Activated CD4-positive, alpha-beta T cell treated with anti-CD3 and anti-CD28 coated beads, Interleukin-2, amount 10 ng/mL, durations not matched to agents 7 days and 5 days (primary cell): ENCODE results near the gene TEX28. TPM values are rescaled to one million over a fixed set of nuclear protein-coding genes. Genes with fewer than 3 reads are reported as not detected.

Experiments
- CTCF ChIA-PET: fragments of 350-600 bp; sonication (Branson Sonifier 250); formaldehyde crosslinking; loops from one replicate; lab custom pipeline; 2021; ENCODE audit warnings: antibody characterized with exemption; lab: Charles Lee
- POLR2A ChIA-PET: fragments of 350-600 bp; sonication (Branson Sonifier 250); formaldehyde crosslinking; loops from one replicate; lab custom pipeline; 2021; ENCODE audit warnings: antibody characterized with exemption; lab: Charles Lee
- DNase-seq: peaks from one replicate; pipeline ENCODE4 v3.0.0-alpha.2; 2020
- H3K27ac Mint-ChIP-seq: one replicate; pipeline ENCODE4 v1.8.0; 2021; ENCODE audit warnings: mild to moderate bottlenecking, moderate library complexity, mixed read lengths
- H3K27me3 Mint-ChIP-seq: one replicate; pipeline ENCODE4 v1.8.0; 2021; ENCODE audit warnings: mixed read lengths
- H3K36me3 Mint-ChIP-seq: one replicate; pipeline ENCODE4 v1.8.0; 2021; ENCODE audit warnings: low read depth, mixed read lengths
- H3K4me1 Mint-ChIP-seq: one replicate; pipeline ENCODE4 v1.8.0; 2021; ENCODE audit warnings: mixed read lengths
- H3K4me3 Mint-ChIP-seq: one replicate; pipeline ENCODE4 v1.8.0; 2021; ENCODE audit warnings: mild to moderate bottlenecking, moderate library complexity, mixed read lengths
- H3K9me3 Mint-ChIP-seq: one replicate; pipeline ENCODE4 v1.8.0; 2021; ENCODE audit warnings: mixed read lengths
- total RNA-seq, 2 experiments: library from RNA; stranded (reverse); gene quantifications; one replicate each; pipeline ENCODE4 v1.2.3, GENCODE V29; 2021

Gene TEX28
- total RNA-seq, 2 experiments from 2014 or later, result not detected

DNA sequence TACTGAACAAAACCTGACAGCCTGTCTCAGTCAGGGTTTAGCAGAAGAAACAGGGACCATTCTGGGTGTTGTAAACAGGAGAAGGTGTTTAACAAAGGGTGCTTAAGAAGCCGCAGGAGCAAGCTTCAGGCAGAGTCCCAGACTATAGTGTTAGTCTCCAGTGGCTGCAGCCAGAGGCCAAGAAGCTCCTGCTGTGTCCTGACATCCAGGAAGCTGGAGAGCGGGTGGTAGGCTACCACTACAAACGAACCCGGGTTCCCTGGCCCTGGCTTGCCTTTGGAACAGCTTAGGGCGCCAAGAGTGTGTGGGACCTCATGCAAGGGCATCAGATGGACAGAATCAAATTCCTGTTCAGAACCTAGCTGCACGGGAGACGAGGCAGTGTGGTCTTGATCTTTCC is 28.6 kb upstream of the TEX28 start:
- Mint-ChIP-seq H3K4me3 (no peak overlapping the region), H3K9me3 (no peaks in the 10 kb centered on the region), H3K27ac (no peak overlapping the region), H3K27me3 (no peaks in the 10 kb centered on the region), H3K36me3 (no peaks in the 10 kb centered on the region), H3K4me1 (peaks cover 55% of the 10 kb centered on the region)
- ChIA-PET CTCF (interaction anchor here (1.6 kb wide), 1 partner anchor 211 kb away, joined by 4 read pairs; no protein-coding TSS in a partner anchor), POLR2A (no interaction called here)
- DNase-seq, result no peak

DNA sequence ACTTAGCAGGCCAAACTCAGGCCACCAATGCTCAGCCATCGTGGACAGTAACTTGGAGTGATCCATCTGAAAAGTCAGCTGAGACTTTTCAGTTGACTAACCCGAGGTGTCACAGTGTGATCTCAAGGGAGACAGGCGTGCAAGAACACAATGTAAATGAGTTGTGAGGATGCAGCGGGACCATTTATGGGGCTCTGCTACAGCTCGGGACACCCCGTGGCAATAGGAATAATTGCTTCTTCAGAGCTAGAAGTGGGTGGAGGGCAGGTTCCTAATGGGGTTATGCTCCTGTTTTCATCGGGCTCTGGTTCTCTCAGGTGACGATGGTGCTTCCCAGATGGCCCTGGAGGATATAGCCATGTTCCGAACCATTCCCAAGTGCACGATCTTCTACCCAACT is 28.0 kb upstream of the TEX28 start:
- DNase-seq, result no peak
- ChIA-PET CTCF (interaction anchor here (1.6 to 2.1 kb wide), 2 partner anchors 15 to 211 kb away, joined by 4 to 5 read pairs; no protein-coding TSS in a partner anchor), POLR2A (no interaction called here)
- H3K36me3 Mint-ChIP-seq, result no peaks in the 10 kb centered on the region
- H3K4me3 Mint-ChIP-seq, result no peak overlapping the region
- peaks cover 53% of the 10 kb centered on the region for H3K4me1 Mint-ChIP-seq
- no peaks in the 10 kb centered on the region for H3K27me3 Mint-ChIP-seq
- no peak overlapping the region for H3K27ac Mint-ChIP-seq
- H3K9me3 Mint-ChIP-seq, result no peaks in the 10 kb centered on the region

DNA sequence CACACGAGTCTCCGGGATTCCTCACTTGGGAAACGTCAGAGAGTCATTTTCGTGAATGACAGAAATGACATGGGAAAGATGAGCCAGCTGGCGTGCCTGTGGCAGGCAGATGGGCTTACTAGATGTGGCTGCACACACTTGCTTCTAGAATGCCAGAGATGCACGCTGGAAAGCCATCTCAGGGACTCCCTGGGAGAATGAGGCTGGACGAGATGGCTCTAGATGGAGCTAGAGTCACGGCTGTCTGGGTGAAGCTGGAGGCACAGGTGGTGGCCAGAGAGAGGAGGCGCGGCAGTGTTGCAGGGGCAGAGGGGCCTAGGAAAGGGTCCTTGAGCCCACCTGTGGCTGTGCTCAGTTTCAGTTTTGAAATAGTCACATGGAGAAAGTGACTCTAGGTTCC is 26.7 kb upstream of the TEX28 start:
- H3K27ac Mint-ChIP-seq, result no peak overlapping the region
- no peak for DNase-seq

GRCh38 chrX:154321152-154321551 is 26.2 kb upstream of the TEX28 start:
- H3K36me3 Mint-ChIP-seq, result no peaks in the 10 kb centered on the region
- CTCF ChIA-PET, result interaction anchor here (2.1 kb wide), 1 partner anchor 13 kb away, joined by 5 read pairs; no protein-coding TSS in a partner anchor
- peaks cover 44% of the 10 kb centered on the region for H3K4me1 Mint-ChIP-seq
- no peaks in the 10 kb centered on the region for H3K27me3 Mint-ChIP-seq
- no peaks in the 10 kb centered on the region for H3K9me3 Mint-ChIP-seq
- no peak overlapping the region for H3K27ac Mint-ChIP-seq
- H3K4me3 Mint-ChIP-seq, result no peak overlapping the region
- POLR2A ChIA-PET, result no interaction called here
- no peak for DNase-seq

More for the DNA sequence above, 26.7 kb upstream of the TEX28 start:
- Mint-ChIP-seq H3K4me1 (peaks cover 49% of the 10 kb centered on the region), H3K27me3 (no peaks in the 10 kb centered on the region), H3K36me3 (no peaks in the 10 kb centered on the region), H3K9me3 (no peaks in the 10 kb centered on the region), H3K4me3 (no peak overlapping the region)
- POLR2A ChIA-PET, result no interaction called here
- CTCF ChIA-PET, result interaction anchor here (2.1 kb wide), 1 partner anchor 13 kb away, joined by 5 read pairs; no protein-coding TSS in a partner anchor

DNA sequence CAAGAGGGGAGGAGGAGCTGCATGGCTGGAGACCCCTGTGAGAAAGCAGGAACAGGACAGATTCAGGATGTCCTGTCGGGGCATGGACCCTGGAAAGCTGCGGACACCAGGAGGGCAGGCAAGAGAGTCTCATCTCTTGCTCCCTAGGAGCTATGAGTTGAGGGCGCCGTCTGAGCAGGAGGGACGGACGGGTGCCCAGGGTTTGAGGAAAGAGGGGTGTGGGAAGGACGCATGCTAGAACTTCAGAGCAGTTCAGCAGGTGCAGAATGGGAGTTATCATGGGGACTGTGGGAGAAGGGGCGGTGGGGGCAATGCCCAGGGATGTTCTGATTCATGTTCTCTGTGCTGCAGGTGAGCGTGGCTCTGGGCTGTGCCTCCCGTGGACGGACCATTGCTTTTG is 25.5 kb upstream of the TEX28 start:
- ChIA-PET POLR2A (no interaction called here), CTCF (no interaction called here)
- peaks cover 37% of the 10 kb centered on the region for H3K4me1 Mint-ChIP-seq
- H3K9me3 Mint-ChIP-seq, result no peaks in the 10 kb centered on the region
- no peak for DNase-seq
- no peak overlapping the region for H3K4me3 Mint-ChIP-seq
- H3K36me3 Mint-ChIP-seq, result no peaks in the 10 kb centered on the region
- no peaks in the 10 kb centered on the region for H3K27me3 Mint-ChIP-seq
- peak overlapping the region; percentile 64 for H3K27ac Mint-ChIP-seq

GRCh38 chrX:154317391-154317995 is 22.6 kb upstream of the TEX28 start:
- no peaks in the 10 kb centered on the region for H3K27me3 Mint-ChIP-seq
- H3K9me3 Mint-ChIP-seq, result no peaks in the 10 kb centered on the region
- no peak for DNase-seq
- POLR2A ChIA-PET, result no interaction called here
- no peak overlapping the region for H3K27ac Mint-ChIP-seq
- H3K4me3 Mint-ChIP-seq, result no peak overlapping the region
- CTCF ChIA-PET, result interaction anchor here (0.6 to 1.9 kb wide), 5 partner anchors 9 to 97 kb away, joined by 3 to 5 read pairs (median 3); no protein-coding TSS in a partner anchor
- H3K4me1 Mint-ChIP-seq, result peaks cover 45% of the 10 kb centered on the region
- peaks cover 2% of the 10 kb centered on the region for H3K36me3 Mint-ChIP-seq

GRCh38 chrX:154315416-154315815 is 20.5 kb upstream of the TEX28 start:
- DNase-seq, result no peak
- Mint-ChIP-seq H3K4me3 (no peak overlapping the region), H3K4me1 (peaks cover 44% of the 10 kb centered on the region), H3K9me3 (no peaks in the 10 kb centered on the region), H3K36me3 (peaks cover 2% of the 10 kb centered on the region), H3K27me3 (no peaks in the 10 kb centered on the region), H3K27ac (no peak overlapping the region)
- POLR2A ChIA-PET, result no interaction called here
- CTCF ChIA-PET, result interaction anchor here (0.7 to 1.9 kb wide), 4 partner anchors 8 to 178 kb away, joined by 3 to 5 read pairs (median 3); no protein-coding TSS in a partner anchor

DNA sequence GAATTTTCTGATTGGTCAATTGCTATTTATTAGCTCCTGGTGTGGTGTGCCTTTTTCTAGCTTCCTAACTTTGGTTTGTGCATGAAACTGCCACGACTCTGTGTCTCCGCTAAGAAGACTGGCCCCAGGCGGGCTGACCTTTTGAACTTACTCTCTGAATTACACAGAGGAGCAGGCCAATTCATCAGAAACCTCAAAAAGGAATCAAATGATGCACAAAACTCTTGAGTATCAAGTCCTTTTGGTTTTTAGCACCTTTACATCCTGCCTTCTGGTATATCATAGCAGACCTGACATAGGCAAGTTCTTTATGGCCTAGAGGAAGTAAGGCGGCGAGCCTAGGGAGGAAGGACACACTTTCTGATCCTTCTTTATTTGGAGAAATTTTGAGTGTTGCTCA is 18.2 kb upstream of the TEX28 start:
- POLR2A ChIA-PET, result no interaction called here
- Mint-ChIP-seq H3K27me3 (no peaks in the 10 kb centered on the region), H3K36me3 (peaks cover 2% of the 10 kb centered on the region), H3K27ac (peak overlapping the region; percentile 68), H3K4me1 (peaks cover 50% of the 10 kb centered on the region), H3K9me3 (no peaks in the 10 kb centered on the region), H3K4me3 (no peak overlapping the region)
- DNase-seq, result peak; percentile 16
- CTCF ChIA-PET, result interaction anchor here (1.3 kb wide), 1 partner anchor 221 kb away, joined by 4 read pairs; no protein-coding TSS in a partner anchor

GRCh38 chrX:154312116-154312515 is 17.2 kb upstream of the TEX28 start:
- Mint-ChIP-seq H3K4me3 (no peak overlapping the region), H3K9me3 (no peaks in the 10 kb centered on the region), H3K36me3 (peaks cover 2% of the 10 kb centered on the region), H3K27me3 (no peaks in the 10 kb centered on the region), H3K4me1 (peaks cover 51% of the 10 kb centered on the region), H3K27ac (no peak overlapping the region)
- DNase-seq, result no peak
- CTCF ChIA-PET, result no interaction called here
- POLR2A ChIA-PET, result no interaction called here

GRCh38 chrX:154310616-154311536 is 16.0 kb upstream of the TEX28 start:
- Mint-ChIP-seq H3K36me3 (peaks cover 2% of the 10 kb centered on the region), H3K27ac (peak overlapping the region; percentile 46), H3K27me3 (no peaks in the 10 kb centered on the region), H3K4me3 (no peak overlapping the region), H3K4me1 (peaks cover 52% of the 10 kb centered on the region), H3K9me3 (no peaks in the 10 kb centered on the region)
- no peak for DNase-seq
- CTCF ChIA-PET, result interaction anchor here (1.2 kb wide), 1 partner anchor 16 kb away, joined by 3 read pairs; no protein-coding TSS in a partner anchor
- POLR2A ChIA-PET, result no interaction called here

- no peak for DNase-seq
- no peaks in the 10 kb centered on the region for H3K27me3 Mint-ChIP-seq
- H3K27ac Mint-ChIP-seq, result peak overlapping the region; percentile 92
- peaks cover 53% of the 10 kb centered on the region for H3K4me1 Mint-ChIP-seq
- H3K4me3 Mint-ChIP-seq, result no peak overlapping the region
- ChIA-PET CTCF (interaction anchor here (1.2 to 1.6 kb wide), 6 partner anchors 8 to 198 kb away, joined by 3 to 7 read pairs (median 4); no protein-coding TSS in a partner anchor), POLR2A (no interaction called here)
- peaks cover 2% of the 10 kb centered on the region for H3K36me3 Mint-ChIP-seq
- H3K9me3 Mint-ChIP-seq, result no peaks in the 10 kb centered on the region
These were observed 14.3 kb upstream of the TEX28 start for GRCh38 chrX:154309041-154309775.
